CD8-positive, alpha-beta memory T cell (primary cell): ENCODE data around the gene BCL11A. TPM values are rescaled to one million over a fixed set of nuclear protein-coding genes. Genes with fewer than 3 reads are reported as not detected.

Experiments
- CTCF ChIA-PET: fragments of 350-600 bp; sonication (Branson Sonifier 250); formaldehyde crosslinking; loops from one replicate; lab custom pipeline; 2021; ENCODE audit warnings: antibody characterized with exemption; lab: Charles Lee
- POLR2A ChIA-PET: fragments of 350-600 bp; sonication (Branson Sonifier 250); formaldehyde crosslinking; loops from one replicate; lab custom pipeline; 2021; ENCODE audit warnings: antibody characterized with exemption; lab: Charles Lee
- DNase-seq, 5 donors: peaks; one replicate each; pipeline versions ENCODE4 v3.0.0 to v3.0.0-alpha.2; 2020 to 2022; ENCODE audit warnings: mixed read lengths in 1 of 5
- H3K27ac ChIP-seq: one replicate; pipeline ENCODE4 v1.7.0; 2013; ENCODE audit warnings: low read depth, mild to moderate bottlenecking, low read length, moderate library complexity
- H3K27me3 ChIP-seq: 2 replicates; pipeline ENCODE4 v1.7.0; 2013; ENCODE audit warnings: low read length, mild to moderate bottlenecking; ENCODE audit not compliant: insufficient read depth, poor library complexity, severe bottlenecking
- H3K36me3 ChIP-seq: 2 replicates; pipeline ENCODE4 v1.7.0; 2013; ENCODE audit warnings: mild to moderate bottlenecking, low read length, moderate library complexity; ENCODE audit not compliant: insufficient read depth
- H3K4me1 ChIP-seq: 2 replicates; pipeline ENCODE4 v1.7.0; 2013; ENCODE audit warnings: mild to moderate bottlenecking, low read length, moderate library complexity; ENCODE audit not compliant: insufficient read depth
- H3K4me3 ChIP-seq: 2 replicates; pipeline ENCODE4 v1.7.0; 2013; ENCODE audit warnings: mild to moderate bottlenecking, low read length
- H3K9me3 ChIP-seq: 2 replicates; pipeline ENCODE4 v1.7.0; 2013; ENCODE audit warnings: mild to moderate bottlenecking, low read length
- H3K27ac Mint-ChIP-seq, 8 donors: one replicate each; pipeline ENCODE4 v1.8.0; 2020 to 2021; ENCODE audit warnings: mixed read lengths in 8 of 8, mild to moderate bottlenecking in 6 of 8, inconsistent platforms in 3 of 8, moderate library complexity in 3 of 8
- H3K27me3 Mint-ChIP-seq, 2 donors: one replicate each; pipeline ENCODE4 v1.8.0; 2020 to 2021; ENCODE audit warnings: mixed read lengths in 2 of 2, mild to moderate bottlenecking in 1 of 2, moderate library complexity in 1 of 2
- H3K36me3 Mint-ChIP-seq, 3 donors: one replicate each; pipeline ENCODE4 v1.8.0; 2020 to 2021; ENCODE audit warnings: mixed read lengths in 3 of 3, inconsistent platforms in 1 of 3, mild to moderate bottlenecking in 1 of 3
- H3K4me1 Mint-ChIP-seq, 3 donors: one replicate each; pipeline ENCODE4 v1.8.0; 2020 to 2021; ENCODE audit warnings: mixed read lengths in 3 of 3, inconsistent platforms in 1 of 3, mild to moderate bottlenecking in 1 of 3
- H3K4me3 Mint-ChIP-seq, 7 donors: one replicate each; pipeline ENCODE4 v1.8.0; 2020 to 2021; ENCODE audit warnings: mixed read lengths in 7 of 7, mild to moderate bottlenecking in 6 of 7, moderate library complexity in 4 of 7, inconsistent platforms in 2 of 7
- H3K9me3 Mint-ChIP-seq, 5 donors: one replicate each; pipeline ENCODE4 v1.8.0; 2020 to 2022; ENCODE audit warnings: mixed read lengths in 5 of 5, mild to moderate bottlenecking in 3 of 5, moderate library complexity in 2 of 5, inconsistent platforms in 1 of 5
- polyA plus RNA-seq: library from polyadenylated mRNA; unstranded; fragments of 300-500 nt; fragmentation: Illumina TruSeq; gene quantifications from one replicate; pipeline ENCODE4 v1.2.3, GENCODE V29; 2021
- total RNA-seq, 2 experiments: library from RNA; stranded (reverse); gene quantifications; one replicate each; pipeline ENCODE4 v1.2.3, GENCODE V29; 2021

BCL11A gene
- total and polyA plus RNA-seq, 3 experiments from 2014 or later = 0.07 to 0.15 TPM; not detected in 1

GRCh38 chr2:60461421-60462108 lies 91.9 kb downstream of the BCL11A start:
- no peaks in the 10 kb centered on the region for H3K9me3 ChIP-seq
- Mint-ChIP-seq H3K27ac (peak overlapping the region in 1 of 8 donors; percentile 23), H3K4me3 (no peak overlapping the region), H3K9me3 (no peaks in the 10 kb centered on the region), H3K27me3 (peaks cover 0 to 11% of the 10 kb centered on the region in 2 donors), H3K36me3 (no peaks in the 10 kb centered on the region), H3K4me1 (no peaks in the 10 kb centered on the region)
- no peak overlapping the region for H3K4me3 ChIP-seq
- DNase-seq = no peak
- CTCF ChIA-PET = no interaction called here
- no peaks in the 10 kb centered on the region for H3K27me3 ChIP-seq
- H3K36me3 ChIP-seq = no peaks in the 10 kb centered on the region
- H3K4me1 ChIP-seq = no peaks in the 10 kb centered on the region
- H3K27ac ChIP-seq = no peak overlapping the region
- POLR2A ChIA-PET = no interaction called here

- H3K27me3 ChIP-seq = no peaks in the 10 kb centered on the region
- Mint-ChIP-seq H3K36me3 (no peaks in the 10 kb centered on the region), H3K4me1 (no peaks in the 10 kb centered on the region), H3K27me3 (peaks cover 3 to 11% of the 10 kb centered on the region in 2 donors), H3K4me3 (no peak overlapping the region), H3K9me3 (no peaks in the 10 kb centered on the region), H3K27ac (no peak overlapping the region)
- H3K4me1 ChIP-seq = no peaks in the 10 kb centered on the region
- ChIA-PET CTCF (interaction anchor here (0.9 kb wide), 1 partner anchor 25 kb away, joined by 3 read pairs; no protein-coding TSS in a partner anchor), POLR2A (no interaction called here)
- no peak overlapping the region for H3K4me3 ChIP-seq
- no peak for DNase-seq
- H3K36me3 ChIP-seq = no peaks in the 10 kb centered on the region
- H3K27ac ChIP-seq = no peak overlapping the region
- no peaks in the 10 kb centered on the region for H3K9me3 ChIP-seq
These were observed 92.7 kb downstream of the BCL11A start for GRCh38 chr2:60460577-60461420.

GRCh38 chr2:60459851-60460250 lies 93.6 kb downstream of the BCL11A start:
- no peak overlapping the region for H3K27ac ChIP-seq
- no peak overlapping the region for H3K4me3 Mint-ChIP-seq
- H3K27ac Mint-ChIP-seq = no peak overlapping the region
- H3K9me3 ChIP-seq = no peaks in the 10 kb centered on the region
- H3K9me3 Mint-ChIP-seq = no peaks in the 10 kb centered on the region
- no peaks in the 10 kb centered on the region for H3K4me1 ChIP-seq
- DNase-seq = no peak
- ChIA-PET POLR2A (no interaction called here), CTCF (interaction anchor here (0.9 kb wide), 1 partner anchor 24 kb away, joined by 3 read pairs; no protein-coding TSS in a partner anchor)
- no peaks in the 10 kb centered on the region for H3K4me1 Mint-ChIP-seq
- no peaks in the 10 kb centered on the region for H3K36me3 ChIP-seq
- H3K36me3 Mint-ChIP-seq = no peaks in the 10 kb centered on the region
- H3K27me3 Mint-ChIP-seq = peaks cover 3 to 15% of the 10 kb centered on the region in 2 donors
- no peak overlapping the region for H3K4me3 ChIP-seq
- H3K27me3 ChIP-seq = no peaks in the 10 kb centered on the region

- ChIA-PET POLR2A (no interaction called here), CTCF (no interaction called here)
- H3K36me3 ChIP-seq = no peaks in the 10 kb centered on the region
- H3K4me1 ChIP-seq = no peaks in the 10 kb centered on the region
- Mint-ChIP-seq H3K9me3 (no peaks in the 10 kb centered on the region), H3K27me3 (peaks cover 3 to 7% of the 10 kb centered on the region in 2 donors), H3K4me1 (no peaks in the 10 kb centered on the region), H3K36me3 (no peaks in the 10 kb centered on the region), H3K4me3 (no peak overlapping the region), H3K27ac (no peak overlapping the region)
- H3K9me3 ChIP-seq = no peaks in the 10 kb centered on the region
- DNase-seq = no peak
- H3K27me3 ChIP-seq = no peaks in the 10 kb centered on the region
- H3K27ac ChIP-seq = no peak overlapping the region
- no peak overlapping the region for H3K4me3 ChIP-seq
These were observed 97.2 kb downstream of the BCL11A start for GRCh38 chr2:60456115-60456770.

- Mint-ChIP-seq H3K9me3 (no peaks in the 10 kb centered on the region), H3K36me3 (no peaks in the 10 kb centered on the region), H3K27me3 (peaks cover 3 to 7% of the 10 kb centered on the region in 2 donors), H3K4me1 (no peaks in the 10 kb centered on the region), H3K27ac (no peak overlapping the region), H3K4me3 (no peak overlapping the region)
- no peaks in the 10 kb centered on the region for H3K9me3 ChIP-seq
- no peak overlapping the region for H3K4me3 ChIP-seq
- H3K36me3 ChIP-seq = no peaks in the 10 kb centered on the region
- POLR2A ChIA-PET = no interaction called here
- no peaks in the 10 kb centered on the region for H3K4me1 ChIP-seq
- CTCF ChIA-PET = no interaction called here
- no peak for DNase-seq
- no peaks in the 10 kb centered on the region for H3K27me3 ChIP-seq
- H3K27ac ChIP-seq = no peak overlapping the region
These were observed 99.6 kb downstream of the BCL11A start for GRCh38 chr2:60453872-60454271.

GRCh38 chr2:60453301-60453700 lies 100.2 kb downstream of the BCL11A start:
- H3K4me3 ChIP-seq = no peak overlapping the region
- no peaks in the 10 kb centered on the region for H3K27me3 ChIP-seq
- H3K4me3 Mint-ChIP-seq = no peak overlapping the region
- H3K9me3 Mint-ChIP-seq = no peaks in the 10 kb centered on the region
- H3K36me3 Mint-ChIP-seq = no peaks in the 10 kb centered on the region
- H3K9me3 ChIP-seq = no peaks in the 10 kb centered on the region
- no peak overlapping the region for H3K27ac Mint-ChIP-seq
- no peak overlapping the region for H3K27ac ChIP-seq
- DNase-seq = no peak
- no peaks in the 10 kb centered on the region for H3K36me3 ChIP-seq
- CTCF ChIA-PET = no interaction called here
- H3K4me1 ChIP-seq = no peaks in the 10 kb centered on the region
- H3K4me1 Mint-ChIP-seq = no peaks in the 10 kb centered on the region
- POLR2A ChIA-PET = no interaction called here
- H3K27me3 Mint-ChIP-seq = peaks cover 3 to 7% of the 10 kb centered on the region in 2 donors

- no peaks in the 10 kb centered on the region for H3K36me3 Mint-ChIP-seq
- ChIA-PET POLR2A (no interaction called here), CTCF (no interaction called here)
- Histone ChIP-seq H3K9me3 (no peaks in the 10 kb centered on the region), H3K36me3 (no peaks in the 10 kb centered on the region), H3K27ac (no peak overlapping the region), H3K27me3 (no peaks in the 10 kb centered on the region), H3K4me3 (no peak overlapping the region), H3K4me1 (no peaks in the 10 kb centered on the region)
- no peak overlapping the region for H3K27ac Mint-ChIP-seq
- H3K4me1 Mint-ChIP-seq = no peaks in the 10 kb centered on the region
- no peak overlapping the region for H3K4me3 Mint-ChIP-seq
- no peak for DNase-seq
- H3K9me3 Mint-ChIP-seq = no peaks in the 10 kb centered on the region
- H3K27me3 Mint-ChIP-seq = peaks cover 0 to 8% of the 10 kb centered on the region in 2 donors
These were observed 103.0 kb downstream of the BCL11A start for GRCh38 chr2:60450488-60450887.

- Histone ChIP-seq H3K27ac (no peak overlapping the region), H3K36me3 (no peaks in the 10 kb centered on the region), H3K27me3 (no peaks in the 10 kb centered on the region), H3K9me3 (no peaks in the 10 kb centered on the region), H3K4me1 (no peaks in the 10 kb centered on the region), H3K4me3 (no peak overlapping the region)
- DNase-seq = no peak
- CTCF ChIA-PET = no interaction called here
- Mint-ChIP-seq H3K9me3 (no peaks in the 10 kb centered on the region), H3K36me3 (no peaks in the 10 kb centered on the region), H3K27ac (no peak overlapping the region), H3K4me3 (no peak overlapping the region), H3K4me1 (no peaks in the 10 kb centered on the region), H3K27me3 (peaks cover 2 to 7% of the 10 kb centered on the region in 2 donors)
- POLR2A ChIA-PET = no interaction called here
These were observed 105.5 kb downstream of the BCL11A start for GRCh38 chr2:60447943-60448342.
